GM23248 (cell line): ENCODE measurements around the gene ANAPC2.

Source experiments
- EZH2 ChIP-seq: fragments of 200-600 bp; sonication (generic); IDR thresholded peaks from 2 replicates; pipeline ENCODE4 v1.6.1; 2018; ENCODE audit warnings: antibody characterized with exemption, mild to moderate bottlenecking; ENCODE audit not compliant: insufficient read depth, poor library complexity, severe bottlenecking
- EZH2phosphoT487 ChIP-seq: fragments of 200-600 bp; sonication (generic); IDR thresholded peaks from 2 replicates; pipeline ENCODE4 v1.6.1; 2018; ENCODE audit warnings: antibody characterized with exemption, moderate library complexity, mild to moderate bottlenecking, low read depth; ENCODE audit not compliant: insufficient read depth

DNA sequence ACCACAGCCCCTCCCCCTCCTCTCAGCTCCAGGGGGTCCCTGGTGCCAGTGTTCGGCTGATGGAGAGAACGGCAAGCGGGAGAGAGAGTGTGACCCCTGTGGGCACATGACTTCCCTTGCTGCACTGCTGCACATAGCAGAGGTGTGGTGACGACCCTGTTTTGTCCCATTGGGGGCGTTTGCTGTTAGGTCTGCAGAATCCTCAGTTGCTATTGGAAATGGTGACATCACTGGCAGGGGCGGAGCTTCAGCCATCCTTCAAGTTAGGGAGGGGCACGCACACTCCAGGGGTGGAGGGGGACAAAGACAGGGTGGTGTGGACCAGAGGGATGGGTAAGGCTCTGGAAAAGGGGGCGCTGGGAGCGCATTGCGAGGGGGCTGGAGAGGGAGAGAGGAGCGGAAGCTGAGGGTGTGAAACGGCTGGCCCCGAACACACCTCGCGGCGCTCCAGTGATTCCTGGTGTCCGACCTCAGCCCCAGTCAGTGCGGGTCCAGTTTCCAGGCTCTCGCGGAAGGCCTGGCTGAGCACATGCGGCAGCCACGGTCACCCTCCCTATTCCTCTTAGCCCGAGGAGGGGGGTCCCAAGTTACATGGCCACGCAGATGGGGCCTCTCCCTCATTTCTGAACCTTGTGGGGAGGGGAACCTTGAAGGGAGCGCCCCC, 50.2 kb downstream of the ANAPC2 start:
- TF ChIP-seq EZH2phosphoT487: no peak
- no peak for TF ChIP-seq EZH2
